NCI-H2227 treated with DMSO at 0.1 percent for 48 hours (cell line): Measurements from ENCODE around the gene GAS6.
"Not testable (repeated sequence)": the region's sequence is repeated elsewhere in the genome, so short reads cannot be mapped to it uniquely, and the experiment has no call there.

Source experiments
- DNase-seq: peaks from one replicate; lab custom pipeline; 2025; lab: John Stamatoyannopoulos, UW

The GAS6 gene

DNA sequence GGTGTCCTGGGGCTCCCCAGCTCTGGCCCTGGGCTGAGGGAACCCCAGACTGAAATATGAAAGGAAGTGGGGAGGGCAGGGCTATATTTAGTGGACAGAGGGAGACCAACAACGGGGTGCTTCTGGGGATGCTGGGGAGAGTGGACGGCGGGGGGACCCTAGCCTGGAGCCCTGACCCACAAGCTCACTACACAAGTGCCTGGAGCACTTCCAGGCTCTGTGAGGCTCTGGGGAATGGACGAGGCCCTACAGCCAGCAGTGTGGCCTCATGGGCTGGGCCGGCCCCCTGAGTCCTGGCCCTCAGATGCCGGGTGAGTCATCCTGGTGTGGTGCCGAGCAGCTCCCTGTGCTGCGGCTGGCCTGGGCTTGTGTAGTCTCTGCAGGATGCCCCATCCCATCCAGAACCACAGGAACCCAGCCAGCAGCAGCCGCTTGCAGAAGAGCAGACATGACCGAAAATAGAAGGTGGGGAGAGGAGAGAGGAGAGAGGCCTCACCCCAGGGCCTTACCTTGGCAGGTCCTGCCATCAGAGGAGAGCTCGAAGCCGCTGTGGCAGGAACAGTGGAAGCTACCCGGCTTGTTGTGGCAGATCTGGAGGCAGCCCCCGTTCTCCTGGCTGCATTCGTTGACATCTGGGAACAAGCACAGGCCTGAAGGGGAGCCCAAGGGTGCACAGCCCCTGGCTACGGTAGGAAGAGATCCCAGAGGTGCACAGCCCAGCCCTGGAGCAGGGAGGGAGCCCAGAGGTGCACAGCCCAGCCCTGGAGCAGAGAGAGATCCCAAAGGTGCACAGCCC is 26.1 kb downstream of the GAS6 start:
- DNase-seq, result no peak

DNA sequence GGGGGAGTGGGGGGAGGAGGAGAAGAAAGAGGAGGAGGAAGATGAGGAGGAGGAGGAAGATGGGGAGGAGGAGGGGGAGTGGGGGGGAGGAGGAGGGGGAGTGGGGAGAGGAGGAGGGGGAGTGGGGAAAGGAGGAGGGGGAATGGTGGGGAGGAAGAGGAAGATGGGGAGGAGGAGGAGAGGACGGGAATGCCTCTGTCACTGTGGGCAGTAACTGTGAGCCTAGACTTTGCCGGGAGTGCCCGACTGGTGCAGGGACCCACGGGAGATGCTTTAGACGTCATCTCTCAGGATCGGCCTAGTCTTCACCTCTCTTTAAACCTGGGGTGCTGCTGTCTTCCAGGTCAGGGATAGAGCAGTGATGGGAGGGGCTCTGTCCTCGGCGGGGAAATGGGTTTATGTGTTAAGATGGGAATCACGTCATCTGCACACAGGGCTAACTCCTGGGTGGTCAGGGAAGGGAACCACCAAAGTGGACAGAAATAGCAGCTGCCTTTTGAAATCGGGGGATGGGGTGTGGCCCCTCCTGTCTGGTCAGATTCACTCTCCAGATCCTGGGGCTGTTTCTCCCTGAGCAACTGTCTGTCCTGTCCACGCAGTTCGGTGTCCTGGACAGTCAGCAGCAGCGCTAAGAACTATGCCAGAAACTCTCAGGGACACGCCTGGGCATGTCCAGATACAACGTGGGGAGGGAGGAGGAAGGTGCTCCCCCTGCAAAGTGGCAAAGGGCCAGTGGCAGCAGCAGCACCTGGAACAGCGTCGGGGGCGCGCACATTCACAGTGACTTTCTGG is 26.9 kb downstream of the GAS6 start:
- DNase-seq, result no peak

GRCh38 chr13:113835461-113836270 is 28.2 kb downstream of the GAS6 start:
- DNase-seq, result no peak

- DNase-seq, result no peak
These were observed 29.2 kb downstream of the GAS6 start for GRCh38 chr13:113834496-113835200.

GRCh38 chr13:113834006-113834405 is 29.9 kb downstream of the GAS6 start:
- DNase-seq, result not testable (repeated sequence)

DNA sequence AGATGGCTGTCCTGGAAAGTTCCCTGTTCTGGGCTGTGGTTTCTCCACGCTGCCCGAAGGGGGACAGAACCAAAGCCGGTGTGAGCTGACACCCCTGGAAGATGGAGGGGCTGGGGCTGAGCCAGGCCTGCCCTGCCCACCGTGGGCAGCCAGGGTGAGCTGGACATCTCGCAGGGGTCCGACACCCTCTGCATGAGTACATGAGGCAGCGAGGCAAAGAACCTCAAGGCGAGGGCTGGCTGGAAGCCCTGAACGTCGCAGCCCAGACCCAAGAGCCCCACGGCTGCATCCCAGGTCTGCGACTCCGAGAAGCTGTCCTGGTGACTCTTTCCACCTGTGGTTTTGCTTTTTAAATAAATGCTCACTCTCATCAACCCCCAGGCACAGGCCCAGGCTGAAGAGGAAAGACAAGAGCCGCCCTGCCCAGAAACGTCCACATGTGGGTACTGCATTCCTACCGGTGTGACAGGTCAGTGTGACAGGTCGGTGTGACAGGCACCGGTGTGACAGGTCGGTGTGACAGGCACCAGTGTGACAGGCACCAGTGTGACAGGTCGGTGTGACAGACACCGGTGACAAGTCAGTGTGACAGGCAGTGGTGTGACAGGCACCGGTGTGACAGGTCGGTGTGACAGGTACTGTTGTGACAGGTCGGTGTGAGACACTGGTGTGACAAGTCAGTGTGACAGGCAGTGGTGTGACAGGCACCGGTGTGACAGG is 30.6 kb downstream of the GAS6 start:
- DNase-seq, result no peak

DNA sequence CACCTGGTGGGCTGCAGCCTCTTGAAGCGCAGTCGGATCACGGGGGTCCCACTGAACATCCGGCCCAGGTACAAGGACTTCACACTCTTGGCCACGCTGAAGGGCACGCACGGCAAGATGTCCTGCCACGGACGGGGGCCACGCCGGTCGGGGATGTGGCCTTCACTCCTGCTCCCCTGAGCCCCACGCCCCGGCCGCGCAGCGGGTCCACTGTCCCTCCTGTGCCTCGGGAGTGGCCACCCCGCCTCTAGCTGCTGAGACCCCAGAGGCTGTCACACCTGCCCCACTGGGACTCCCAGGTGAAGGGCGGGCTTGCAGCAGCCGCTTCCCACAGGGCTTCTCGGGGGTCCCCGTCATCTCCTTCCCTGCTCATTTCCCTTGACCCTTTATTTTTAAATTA is 31.2 kb downstream of the GAS6 start:
- no peak for DNase-seq

DNA sequence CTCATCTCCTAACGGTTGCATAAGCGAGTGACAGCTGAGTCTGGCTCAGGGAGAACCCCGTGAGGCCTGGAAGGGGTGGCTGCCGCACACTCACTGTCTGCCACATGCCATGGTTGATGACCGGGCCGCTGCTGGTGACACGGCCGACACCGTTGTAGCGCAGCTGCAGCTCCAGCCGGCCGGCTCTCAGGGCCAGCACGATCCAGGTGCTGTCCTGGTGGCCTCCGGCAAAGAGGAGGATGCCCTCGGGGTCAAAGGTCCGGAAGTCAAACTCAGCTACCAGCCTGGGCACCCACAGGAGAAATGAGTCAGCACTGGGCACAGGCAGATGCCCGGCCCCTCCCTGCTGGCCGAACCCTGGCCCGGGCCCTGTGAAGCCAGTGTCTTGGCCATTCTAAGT is 31.7 kb downstream of the GAS6 start:
- DNase-seq, result no peak

- no peak for DNase-seq
These were observed 32.8 kb downstream of the GAS6 start for GRCh38 chr13:113831061-113831460.

DNA sequence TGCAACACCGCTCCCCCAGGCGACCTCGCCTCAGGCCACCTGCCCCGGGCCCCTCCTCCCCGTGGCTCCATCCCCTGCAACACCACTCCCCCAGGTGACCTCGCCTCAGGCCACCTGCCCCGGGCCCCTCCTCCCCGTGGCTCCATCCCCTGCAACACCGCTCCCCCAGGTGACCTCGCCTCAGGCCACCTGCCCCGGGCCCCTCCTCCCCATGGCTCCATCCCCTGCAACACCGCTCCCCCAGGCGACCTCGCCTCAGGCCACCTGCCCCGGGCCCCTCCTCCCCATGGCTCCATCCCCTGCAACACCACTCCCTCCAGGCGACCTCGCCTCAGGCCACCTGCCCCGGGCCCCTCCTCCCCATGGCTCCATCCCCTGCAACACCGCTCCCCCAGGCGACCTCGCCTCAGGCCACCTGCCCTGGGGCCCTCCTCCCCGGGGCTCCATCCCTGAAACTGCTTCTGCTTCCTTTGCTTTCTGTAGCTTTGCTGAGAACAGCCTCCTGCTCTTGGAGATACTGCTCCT is 33.4 kb downstream of the GAS6 start:
- not testable (repeated sequence) for DNase-seq

- DNase-seq, result no peak
These were observed 35.5 kb downstream of the GAS6 start for GRCh38 chr13:113828282-113828825.

- no peak for DNase-seq
These were observed 36.9 kb downstream of the GAS6 start for GRCh38 chr13:113827021-113827420.

DNA sequence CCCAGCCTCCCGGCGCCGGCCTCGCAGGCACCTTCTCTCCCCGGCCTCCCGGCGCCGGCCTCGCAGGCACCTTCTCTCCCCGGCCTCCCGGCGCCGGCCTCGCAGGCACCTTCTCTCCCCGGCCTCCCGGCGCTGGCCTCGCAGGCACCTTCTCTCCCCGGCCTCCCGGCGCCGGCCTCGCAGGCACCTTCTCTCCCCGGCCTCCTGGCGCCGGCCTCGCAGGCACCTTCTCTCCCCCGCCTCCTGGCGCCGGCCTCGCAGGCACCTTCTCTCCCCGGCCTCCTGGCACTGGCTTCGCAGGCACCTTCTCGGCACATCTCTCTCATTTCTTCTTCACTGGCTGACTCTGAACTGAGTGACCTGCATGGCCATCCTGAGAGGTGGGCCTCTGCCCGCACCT is 37.4 kb downstream of the GAS6 start:
- not testable (repeated sequence) for DNase-seq

GRCh38 chr13:113825841-113826240 is 38.0 kb downstream of the GAS6 start:
- DNase-seq, result no peak

DNA sequence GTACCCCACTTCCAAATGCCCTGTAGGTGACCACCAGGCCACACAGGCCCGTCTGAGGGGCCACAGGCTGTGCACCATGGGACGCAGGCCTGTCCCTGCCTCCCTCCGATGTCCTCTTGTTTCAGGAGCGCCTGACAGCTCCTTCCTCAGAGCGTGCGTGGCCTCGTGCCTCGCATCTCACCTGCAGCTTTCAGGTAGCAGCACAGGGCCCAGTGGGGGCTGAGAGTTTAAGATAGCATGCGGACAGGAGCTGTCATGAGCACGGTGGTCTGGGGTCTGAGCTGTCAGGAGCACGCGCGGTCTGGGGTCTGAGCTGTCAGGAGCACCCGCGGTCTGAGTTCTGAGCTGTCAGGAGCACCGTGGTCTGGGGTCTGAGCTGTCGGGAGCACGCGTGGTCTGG is 40.1 kb downstream of the GAS6 start:
- DNase-seq, result no peak

DNA sequence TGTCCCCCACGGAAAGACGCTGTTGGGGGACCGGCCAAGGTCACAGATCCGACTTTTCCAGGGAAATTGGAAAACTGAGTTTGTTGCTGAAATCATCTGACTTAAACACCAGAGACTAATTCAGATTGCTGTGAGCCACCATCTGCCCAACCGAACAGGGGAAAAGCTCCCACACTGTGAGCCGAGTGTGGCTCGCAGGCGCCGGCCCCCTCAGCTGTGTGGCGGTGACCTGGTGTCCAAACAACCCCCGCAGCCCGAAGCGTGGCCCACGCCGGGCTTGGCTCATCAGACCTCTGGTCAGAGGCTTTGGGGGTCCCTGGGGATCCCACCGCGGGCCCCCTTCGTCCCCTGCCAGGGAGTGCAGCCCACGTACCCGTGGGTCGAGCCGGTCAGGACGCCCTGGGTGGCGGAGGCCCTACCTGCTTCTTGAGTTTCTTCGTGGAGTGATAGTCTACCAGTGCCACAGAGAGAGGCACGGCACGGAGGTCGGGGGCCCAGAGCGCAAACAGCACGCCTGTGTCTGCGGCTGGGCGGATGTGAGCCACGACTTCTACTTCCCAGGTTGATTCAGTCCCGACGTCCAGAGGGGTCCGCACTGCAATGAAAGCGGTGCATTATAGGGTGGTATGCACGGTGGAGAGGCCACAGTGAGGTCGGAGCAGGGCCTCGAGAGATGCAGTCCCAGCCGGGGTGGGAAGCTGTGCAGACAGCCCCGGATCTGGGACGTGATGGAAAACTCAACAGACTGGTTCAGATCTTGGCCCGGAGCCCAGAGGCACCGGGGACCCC is 40.7 kb downstream of the GAS6 start:
- no peak for DNase-seq

DNA sequence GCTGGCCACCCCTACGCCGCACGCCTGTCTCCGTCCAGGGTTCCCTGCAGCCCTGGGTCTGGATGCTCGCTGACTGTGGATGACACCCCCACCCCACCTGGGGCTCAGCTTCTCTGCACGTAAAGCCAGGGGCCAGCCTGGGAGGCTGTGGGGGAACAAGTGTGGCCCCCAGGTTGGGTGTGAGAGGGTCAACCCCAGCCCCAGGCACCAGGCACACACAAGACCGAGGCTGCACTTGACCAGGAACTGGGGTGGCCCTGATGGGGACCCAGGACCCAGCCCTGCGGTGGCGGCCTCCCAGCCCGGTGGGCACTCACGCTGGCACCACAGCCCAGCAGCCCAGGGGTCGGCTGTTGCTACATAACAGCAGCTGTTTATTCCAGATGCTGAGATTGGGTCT is 41.6 kb downstream of the GAS6 start:
- no peak for DNase-seq

DNA sequence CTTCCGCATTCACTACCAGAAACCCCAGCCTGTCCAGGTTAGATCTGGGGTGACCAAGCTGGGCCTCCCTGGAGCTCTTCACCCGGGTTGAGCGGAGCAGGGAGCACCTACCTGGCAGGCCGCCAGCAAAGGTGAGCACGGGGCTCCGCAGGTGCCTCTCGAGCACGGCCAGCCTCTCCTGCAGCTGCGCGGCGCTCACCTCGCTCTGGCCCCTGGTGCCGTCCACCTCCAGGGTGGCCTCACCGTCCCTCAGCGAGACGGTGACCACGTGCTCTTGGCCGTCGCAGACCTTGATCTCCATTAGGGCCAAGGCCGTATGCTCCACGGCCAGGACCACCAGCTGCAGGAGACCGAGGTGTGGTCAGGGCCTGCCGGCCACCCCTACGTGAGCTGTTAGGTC is 42.0 kb downstream of the GAS6 start:
- DNase-seq, result no peak

DNA sequence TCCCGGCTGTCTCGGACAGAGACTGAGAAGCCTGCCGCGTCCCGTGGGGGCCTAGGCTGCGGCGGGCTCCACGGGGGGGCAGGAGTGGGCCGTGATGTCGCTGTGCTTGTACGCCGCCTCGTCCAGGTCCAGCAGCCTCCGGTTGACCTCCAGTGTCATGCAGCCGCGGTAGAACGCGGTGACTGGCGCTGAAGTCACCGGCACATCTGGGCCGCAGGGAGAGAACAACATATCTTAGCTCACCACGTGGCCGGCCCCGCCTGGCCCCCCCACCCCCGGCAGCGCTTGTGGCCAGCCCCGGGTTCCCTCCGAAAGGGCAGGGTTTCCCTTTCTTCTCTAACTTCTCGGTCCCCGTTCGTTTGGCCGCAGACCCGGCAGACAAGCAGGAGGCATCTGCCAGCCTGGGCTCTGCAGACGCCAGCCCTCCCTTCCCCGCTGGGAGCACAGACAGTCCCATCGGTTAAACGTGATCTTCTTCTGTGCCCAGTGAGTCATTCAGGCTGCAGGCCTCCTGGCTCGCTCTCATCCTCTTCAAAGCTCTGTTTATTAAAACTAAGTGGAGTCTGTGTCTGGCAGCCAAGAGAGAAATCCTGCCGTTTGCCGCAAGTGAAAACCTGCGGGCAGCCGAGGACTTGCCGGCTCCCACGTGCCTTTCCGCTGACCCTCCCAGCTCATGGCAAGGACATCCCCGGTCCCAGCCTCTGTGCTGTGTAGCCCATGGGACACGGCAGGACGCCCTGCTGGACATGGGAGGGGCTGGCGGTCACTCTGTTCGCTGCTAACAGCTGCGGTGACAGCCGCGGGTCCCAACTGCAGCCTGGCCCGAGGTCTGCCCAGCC is 42.8 kb downstream of the GAS6 start:
- peak; percentile 53 for DNase-seq
